ENCODE data around the gene LRRK2.
"Not testable (repeated sequence)": the region's sequence is repeated elsewhere in the genome, so short reads cannot be mapped to it uniquely, and the experiment has no call there.

The LRRK2 gene

GRCh38 chr12:40248034-40248433, 23.2 kb downstream of the LRRK2 start:
- DNase-seq (ENCODE audit: low read depth in 2 of 2, low spot score in 1 of 2), result no peak

GRCh38 chr12:40248585-40249297, 23.9 kb downstream of the LRRK2 start:
- DNase-seq (ENCODE audit: low read depth in 2 of 2, low spot score in 1 of 2), result no peak

GRCh38 chr12:40250652-40251051, 25.9 kb downstream of the LRRK2 start:
- DNase-seq (ENCODE audit: low read depth in 2 of 2, low spot score in 1 of 2), result not testable (repeated sequence)

- no peak for DNase-seq (ENCODE audit: low read depth in 2 of 2, low spot score in 1 of 2)
These were observed 29.1 kb downstream of the LRRK2 start for GRCh38 chr12:40253936-40254335.

- no peak for DNase-seq (ENCODE audit: low read depth in 2 of 2, low spot score in 1 of 2)
These were observed 29.8 kb downstream of the LRRK2 start for GRCh38 chr12:40254455-40255085.

- DNase-seq (ENCODE audit: low read depth in 2 of 2, low spot score in 1 of 2), result no peak
These were observed 33.6 kb downstream of the LRRK2 start for GRCh38 chr12:40258371-40258770.

- DNase-seq (ENCODE audit: low read depth in 2 of 2, low spot score in 1 of 2), result no peak
These were observed 37.1 kb downstream of the LRRK2 start for GRCh38 chr12:40261937-40262336.

GRCh38 chr12:40262657-40263056, 37.9 kb downstream of the LRRK2 start:
- no peak for DNase-seq (ENCODE audit: low read depth in 2 of 2, low spot score in 1 of 2)

GRCh38 chr12:40263616-40264409, 39.0 kb downstream of the LRRK2 start:
- no peak for DNase-seq (ENCODE audit: low read depth in 2 of 2, low spot score in 1 of 2)

GRCh38 chr12:40271981-40272664, 47.3 kb downstream of the LRRK2 start:
- no peak for DNase-seq (ENCODE audit: low read depth in 2 of 2, low spot score in 1 of 2)

- no peak for DNase-seq (ENCODE audit: low read depth in 2 of 2, low spot score in 1 of 2)
These were observed 57.1 kb downstream of the LRRK2 start for GRCh38 chr12:40281791-40282364.

- DNase-seq (ENCODE audit: low read depth in 2 of 2, low spot score in 1 of 2), result no peak
These were observed 61.8 kb downstream of the LRRK2 start for GRCh38 chr12:40286583-40286982.

GRCh38 chr12:40287369-40287975, 62.7 kb downstream of the LRRK2 start:
- no peak for DNase-seq (ENCODE audit: low read depth in 2 of 2, low spot score in 1 of 2)

GRCh38 chr12:40292788-40293429, 68.1 kb downstream of the LRRK2 start:
- no peak for DNase-seq (ENCODE audit: low read depth in 2 of 2, low spot score in 1 of 2)

- DNase-seq (ENCODE audit: low read depth in 2 of 2, low spot score in 1 of 2), result no peak
These were observed 73.5 kb downstream of the LRRK2 start for GRCh38 chr12:40298341-40298740.

GRCh38 chr12:40300490-40300889, 75.7 kb downstream of the LRRK2 start:
- DNase-seq (ENCODE audit: low read depth in 2 of 2, low spot score in 1 of 2), result no peak

- no peak for DNase-seq (ENCODE audit: low read depth in 2 of 2, low spot score in 1 of 2)
These were observed 84.2 kb downstream of the LRRK2 start for GRCh38 chr12:40309001-40309400.

GRCh38 chr12:40310211-40310610, 85.4 kb downstream of the LRRK2 start:
- no peak for DNase-seq (ENCODE audit: low read depth in 2 of 2, low spot score in 1 of 2)

GRCh38 chr12:40312196-40312595, 87.4 kb downstream of the LRRK2 start:
- no peak for DNase-seq (ENCODE audit: low read depth in 2 of 2, low spot score in 1 of 2)

- DNase-seq (ENCODE audit: low read depth in 2 of 2, low spot score in 1 of 2), result no peak
These were observed 88.3 kb downstream of the LRRK2 start for GRCh38 chr12:40312982-40313576.

All from stimulated activated CD8-positive, alpha-beta memory T cell treated with anti-CD3 and anti-CD28 coated beads, Interleukin-4, amount 100 ng/mL, for 1 hour (primary cell).